AG04449 (cell line): Measurements from ENCODE around the gene ARMC2.
"Not testable (repeated sequence)": the region's sequence is repeated elsewhere in the genome, so short reads cannot be mapped to it uniquely, and the experiment has no call there.

Experiments
- CTCF ChIA-PET: fragments of 350-600 bp; formaldehyde crosslinking; extraction: SDS; loops from one replicate; lab custom pipeline; 2021; ENCODE audit warnings: antibody characterized with exemption; lab: Yijun Ruan, JAX
- POLR2A ChIA-PET: fragments of 400-600, 350-600 bp; formaldehyde crosslinking; extraction: SDS; loops from one replicate; lab custom pipeline; 2020; ENCODE audit warnings: antibody characterized with exemption, inconsistent platforms; lab: Yijun Ruan, JAX
- DNase-seq: peaks from one replicate; pipeline ENCODE4 v3.0.0-alpha.2; 2010; ENCODE audit warnings: low read depth, low spot score
- H3K4me3 ChIP-seq: 2 replicates; pipeline ENCODE4 v1.5.1; 2011; ENCODE audit warnings: low read depth, mild to moderate bottlenecking, control low read depth, low read length
- TF ChIP-seq, protein P1 (sequence below): IDR thresholded peaks from one replicate; pipeline ENCODE4 v1.5.1; 2011; ENCODE audit warnings: mild to moderate bottlenecking, moderate library complexity, low read length, control low read depth, inconsistent platforms; ENCODE audit not compliant: insufficient read depth; ENCODE audit errors: missing control alignments

Gene ARMC2

GRCh38 chr6:108807928-108808327, 40.3 kb upstream of the ARMC2 start:
- TF ChIP-seq, protein P1, sequence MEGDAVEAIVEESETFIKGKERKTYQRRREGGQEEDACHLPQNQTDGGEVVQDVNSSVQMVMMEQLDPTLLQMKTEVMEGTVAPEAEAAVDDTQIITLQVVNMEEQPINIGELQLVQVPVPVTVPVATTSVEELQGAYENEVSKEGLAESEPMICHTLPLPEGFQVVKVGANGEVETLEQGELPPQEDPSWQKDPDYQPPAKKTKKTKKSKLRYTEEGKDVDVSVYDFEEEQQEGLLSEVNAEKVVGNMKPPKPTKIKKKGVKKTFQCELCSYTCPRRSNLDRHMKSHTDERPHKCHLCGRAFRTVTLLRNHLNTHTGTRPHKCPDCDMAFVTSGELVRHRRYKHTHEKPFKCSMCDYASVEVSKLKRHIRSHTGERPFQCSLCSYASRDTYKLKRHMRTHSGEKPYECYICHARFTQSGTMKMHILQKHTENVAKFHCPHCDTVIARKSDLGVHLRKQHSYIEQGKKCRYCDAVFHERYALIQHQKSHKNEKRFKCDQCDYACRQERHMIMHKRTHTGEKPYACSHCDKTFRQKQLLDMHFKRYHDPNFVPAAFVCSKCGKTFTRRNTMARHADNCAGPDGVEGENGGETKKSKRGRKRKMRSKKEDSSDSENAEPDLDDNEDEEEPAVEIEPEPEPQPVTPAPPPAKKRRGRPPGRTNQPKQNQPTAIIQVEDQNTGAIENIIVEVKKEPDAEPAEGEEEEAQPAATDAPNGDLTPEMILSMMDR, result no peak
- POLR2A ChIA-PET, result no interaction called here

GRCh38 chr6:108809211-108809610, 39.0 kb upstream of the ARMC2 start:
- no peak overlapping the region for H3K4me3 ChIP-seq
- DNase-seq, result no peak
- POLR2A ChIA-PET, result no interaction called here
- CTCF ChIA-PET, result no interaction called here
- TF ChIP-seq, protein P1, result no peak

More at GRCh38 chr6:108807928-108808327, 40.3 kb upstream of the ARMC2 start:
- no peak overlapping the region for H3K4me3 ChIP-seq
- DNase-seq, result no peak
- CTCF ChIA-PET, result interaction anchor here (1.7 kb wide), 1 partner anchor 266 kb away, joined by 4 read pairs; no protein-coding TSS in a partner anchor

GRCh38 chr6:108810057-108810643, 38.1 kb upstream of the ARMC2 start:
- TF ChIP-seq, protein P1, result no peak
- no peak overlapping the region for H3K4me3 ChIP-seq
- POLR2A ChIA-PET, result no interaction called here
- CTCF ChIA-PET, result no interaction called here
- no peak for DNase-seq

DNA sequence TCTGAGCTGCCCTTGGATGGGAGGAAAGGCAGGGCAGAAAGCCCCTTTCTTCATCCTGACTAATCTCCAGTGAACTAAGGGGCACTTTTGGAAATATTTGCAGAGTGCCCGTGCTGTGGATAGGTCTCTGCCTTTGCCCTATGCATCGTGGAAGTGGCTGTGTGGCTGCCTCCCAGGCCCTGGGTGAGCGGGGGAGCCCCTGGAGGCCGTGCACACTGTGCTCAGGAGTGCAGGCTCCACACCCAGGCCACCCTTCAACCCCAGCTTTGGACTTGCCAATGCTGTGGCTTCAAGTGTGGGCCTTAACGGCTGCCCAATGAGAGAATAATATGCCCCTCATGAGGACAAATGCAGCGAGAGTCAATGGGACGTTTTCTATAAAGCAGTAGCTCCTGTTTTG, 36.7 kb upstream of the ARMC2 start:
- no peak overlapping the region for H3K4me3 ChIP-seq
- TF ChIP-seq, protein P1, result no peak
- no peak for DNase-seq
- ChIA-PET POLR2A (no interaction called here), CTCF (interaction anchor here (1.2 kb wide), 1 partner anchor 24 kb away, joined by 5 read pairs; no protein-coding TSS in a partner anchor)

DNA sequence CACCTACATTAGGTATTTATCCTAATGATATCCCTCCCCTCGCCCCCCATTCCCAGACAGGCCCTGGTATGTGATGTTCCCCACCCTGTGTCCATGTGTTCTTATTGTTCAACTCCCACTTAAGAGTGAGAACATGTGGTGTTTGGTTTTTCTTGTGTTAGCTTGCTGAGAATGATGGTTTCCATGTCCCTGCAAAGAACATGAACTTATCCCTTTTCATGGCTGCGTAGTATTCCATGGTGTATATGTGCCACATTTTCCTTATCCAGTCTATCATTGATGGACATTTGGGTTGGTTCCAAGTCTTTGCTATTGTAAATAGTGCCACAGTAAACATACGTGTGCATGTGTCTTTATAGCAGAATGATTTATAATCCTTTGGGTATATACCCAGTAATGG, 35.0 kb upstream of the ARMC2 start:
- H3K4me3 ChIP-seq, CTCF ChIA-PET, POLR2A ChIA-PET, DNase-seq: not testable (repeated sequence)

DNA sequence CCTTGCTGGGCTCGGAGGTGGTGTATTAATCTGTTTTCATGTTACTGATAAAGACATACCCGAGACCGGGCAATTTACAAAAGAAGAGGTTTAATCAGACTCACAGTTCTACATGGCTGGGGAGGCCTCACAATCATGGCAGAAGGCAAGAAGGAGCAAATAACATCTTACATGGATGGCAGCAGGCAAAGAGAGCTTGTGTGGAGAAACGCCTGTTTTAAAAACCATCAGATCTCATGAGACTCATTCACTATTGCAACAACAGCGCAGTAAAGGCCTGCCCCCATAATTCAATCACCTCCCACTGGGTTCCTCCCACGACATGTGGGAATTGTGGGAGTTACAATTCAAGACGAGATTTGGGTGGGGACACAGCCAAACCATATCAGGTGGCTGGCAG, 30.9 kb upstream of the ARMC2 start:
- CTCF ChIA-PET, result not testable (repeated sequence)

DNA sequence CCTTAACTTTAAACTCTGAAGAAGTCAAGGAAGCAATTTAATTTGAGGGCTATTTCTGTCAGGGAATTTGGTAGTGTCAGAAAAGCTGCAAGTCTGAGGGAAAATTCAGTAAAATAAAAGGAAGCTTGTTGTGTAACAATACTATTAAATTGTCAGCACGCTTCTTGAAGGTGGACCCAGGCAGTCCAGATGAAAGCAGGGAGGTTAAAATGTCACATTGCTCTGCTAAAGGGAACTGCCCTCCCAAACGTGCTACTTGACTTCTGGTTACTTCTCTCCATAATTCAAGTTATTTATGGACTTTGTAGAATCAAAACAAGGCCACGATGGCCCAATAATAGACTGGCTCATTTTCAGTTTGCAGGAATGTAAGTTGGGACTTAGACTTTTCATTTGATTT, 28.2 kb upstream of the ARMC2 start:
- no peak overlapping the region for H3K4me3 ChIP-seq
- DNase-seq, result no peak
- TF ChIP-seq, protein P1, result no peak
- CTCF ChIA-PET, result interaction anchor here (0.8 kb wide), 1 partner anchor 276 kb away, joined by 3 read pairs; no protein-coding TSS in a partner anchor
- POLR2A ChIA-PET, result no interaction called here

More for the DNA sequence above, 30.9 kb upstream of the ARMC2 start:
- H3K4me3 ChIP-seq, DNase-seq, POLR2A ChIA-PET: not testable (repeated sequence)
